Measurements from ENCODE around the gene SOX10. TPM values are rescaled to one million over a fixed set of nuclear protein-coding genes. Genes with fewer than 3 reads are reported as not detected.
A peak's percentile ranks its signal among the peaks of the same experiment; 100 is the strongest.

The SOX10 gene
- total and polyA plus RNA-seq, 2 donors (not counting 1 experiment from before 2014, with no cell fraction given) = not detected

DNA sequence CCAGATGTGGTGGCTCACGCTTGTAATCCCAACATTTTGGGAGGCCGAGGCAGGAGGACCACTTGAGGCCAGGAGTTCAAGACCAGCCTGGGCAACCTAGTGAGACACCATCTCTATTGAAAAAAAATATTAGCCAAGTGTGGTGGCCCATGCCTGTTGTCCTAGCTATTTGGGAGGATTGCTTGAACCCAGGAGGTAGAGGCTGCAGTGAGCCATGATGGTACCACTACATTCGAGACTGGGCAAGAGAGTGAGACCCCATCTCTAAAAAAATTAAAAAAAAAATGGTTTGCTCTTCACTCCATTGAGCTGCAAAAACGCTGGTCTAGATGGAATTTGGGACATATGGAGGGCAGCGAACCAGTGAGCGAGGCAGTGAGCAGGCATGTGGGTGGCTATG is 21.6 kb upstream of the SOX10 start:
- Histone ChIP-seq H3K27me3 (replicated peaks in 1 of 4; ENCODE audit: control extremely low read depth in 1 of 4, control insufficient read depth in 3 of 4, insufficient read depth in 4 of 4, low read length in 3 of 4) (no peaks in the 10 kb centered on the region), H2AFZ (ENCODE audit: insufficient read depth, low read depth, low read length, poor library complexity, severe bottlenecking) (no peak overlapping the region), H3K27ac (ENCODE audit: low read length in 2 of 2) (no peak overlapping the region), H3K4me3 (ENCODE audit: control extremely low read depth in 1 of 5, extremely low read depth in 1 of 5, insufficient read depth in 1 of 5, low read depth in 2 of 5, low read length in 4 of 5) (no peak overlapping the region), H3K9me3 (ENCODE audit: control extremely low read depth in 1 of 3, control insufficient read depth in 2 of 3, insufficient read depth in 1 of 3, low read length in 2 of 3) (no peaks in the 10 kb centered on the region), H3K9ac (ENCODE audit: low read length) (no peak overlapping the region), H3K4me2 (replicated peaks; ENCODE audit: low read depth, low read length, poor library complexity, severe bottlenecking) (no peak overlapping the region), H4K20me1 (ENCODE audit: control insufficient read depth, insufficient read depth, low read length, poor library complexity, severe bottlenecking) (no peaks in the 10 kb centered on the region), H3K79me2 (ENCODE audit: control insufficient read depth, insufficient read depth, low read length) (no peaks in the 10 kb centered on the region), H3K36me3 (replicated peaks in 1 of 2; ENCODE audit: control extremely low read depth in 1 of 2, control insufficient read depth in 1 of 2, extremely low read depth in 1 of 2, insufficient read depth in 2 of 2, low read length in 1 of 2) (no peaks in the 10 kb centered on the region), H3K4me1 (ENCODE audit: control insufficient read depth in 2 of 2, insufficient read depth in 2 of 2, low read length in 2 of 2) (no peaks in the 10 kb centered on the region)
- H3K4me3 Mint-ChIP-seq = no peak overlapping the region
- no peaks in the 10 kb centered on the region for H3K4me1 Mint-ChIP-seq
- ChIA-PET POLR2A (no interaction called here), CTCF (interaction anchor here (0.9 kb wide), 1 partner anchor 43 kb away, joined by 3 read pairs; no protein-coding TSS in a partner anchor)
- H3K9me3 Mint-ChIP-seq (ENCODE audit: insufficient read depth) = no peaks in the 10 kb centered on the region
- ATAC-seq (ENCODE audit: low read depth) (no peak), DNase-seq (no peak)
- no peak overlapping the region for H3K27ac Mint-ChIP-seq
- intact Hi-C loops (cut with micrococcal nuclease) = no loop called here
- 84% methylated on average over 4 of the region's 6 CpGs for WGBS (ENCODE audit: insufficient coverage)
- H3K27me3 Mint-ChIP-seq = no peaks in the 10 kb centered on the region
- TF ChIP-seq EZH2 (IDR thresholded peaks at IDR 0.05; ENCODE audit: borderline replicate concordance, insufficient read depth, low read depth, low read length, poor library complexity, severe bottlenecking) = no peak
- TF ChIP-seq, protein P1, sequence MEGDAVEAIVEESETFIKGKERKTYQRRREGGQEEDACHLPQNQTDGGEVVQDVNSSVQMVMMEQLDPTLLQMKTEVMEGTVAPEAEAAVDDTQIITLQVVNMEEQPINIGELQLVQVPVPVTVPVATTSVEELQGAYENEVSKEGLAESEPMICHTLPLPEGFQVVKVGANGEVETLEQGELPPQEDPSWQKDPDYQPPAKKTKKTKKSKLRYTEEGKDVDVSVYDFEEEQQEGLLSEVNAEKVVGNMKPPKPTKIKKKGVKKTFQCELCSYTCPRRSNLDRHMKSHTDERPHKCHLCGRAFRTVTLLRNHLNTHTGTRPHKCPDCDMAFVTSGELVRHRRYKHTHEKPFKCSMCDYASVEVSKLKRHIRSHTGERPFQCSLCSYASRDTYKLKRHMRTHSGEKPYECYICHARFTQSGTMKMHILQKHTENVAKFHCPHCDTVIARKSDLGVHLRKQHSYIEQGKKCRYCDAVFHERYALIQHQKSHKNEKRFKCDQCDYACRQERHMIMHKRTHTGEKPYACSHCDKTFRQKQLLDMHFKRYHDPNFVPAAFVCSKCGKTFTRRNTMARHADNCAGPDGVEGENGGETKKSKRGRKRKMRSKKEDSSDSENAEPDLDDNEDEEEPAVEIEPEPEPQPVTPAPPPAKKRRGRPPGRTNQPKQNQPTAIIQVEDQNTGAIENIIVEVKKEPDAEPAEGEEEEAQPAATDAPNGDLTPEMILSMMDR (IDR thresholded peaks at IDR 0.05) = no peak

DNA sequence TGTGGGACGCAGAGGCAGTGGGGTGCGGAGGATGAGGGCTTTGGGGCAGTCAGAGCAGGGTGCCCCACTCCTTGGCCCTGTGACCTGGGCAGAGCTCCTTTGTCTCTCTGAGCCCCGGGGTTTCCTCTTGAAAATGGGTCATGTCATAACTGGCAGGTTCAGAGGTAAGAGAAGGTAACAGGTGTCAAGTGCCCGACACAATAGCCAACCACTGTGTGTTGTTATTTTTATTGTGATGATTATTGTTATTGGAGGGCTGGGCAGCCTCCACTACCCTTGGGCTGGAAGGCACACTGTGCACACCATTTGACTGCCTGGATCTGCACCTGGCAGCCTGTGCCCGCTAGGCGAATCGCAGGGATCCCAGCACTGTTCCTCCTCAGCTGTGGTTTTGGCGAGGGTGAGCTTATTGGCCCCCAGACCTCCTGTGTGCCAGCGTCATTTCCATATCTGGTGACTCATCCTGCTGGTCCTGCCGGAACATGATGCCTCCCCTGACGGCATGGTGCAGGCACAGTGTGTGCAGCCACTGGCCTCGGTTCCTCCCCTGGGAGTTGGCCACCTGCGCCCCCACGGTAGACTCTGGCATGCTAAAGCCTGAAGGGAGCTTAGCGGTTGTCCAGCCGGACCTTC is 15.4 kb upstream of the SOX10 start:
- Histone ChIP-seq H3K4me3 (ENCODE audit: control extremely low read depth in 1 of 5, extremely low read depth in 1 of 5, insufficient read depth in 1 of 5, low read depth in 2 of 5, low read length in 4 of 5) (no peak overlapping the region), H3K9ac (ENCODE audit: low read length) (no peak overlapping the region), H3K27ac (ENCODE audit: low read length in 2 of 2) (no peak overlapping the region), H3K4me2 (replicated peaks; ENCODE audit: low read depth, low read length, poor library complexity, severe bottlenecking) (no peak overlapping the region), H3K4me1 (ENCODE audit: control insufficient read depth in 2 of 2, insufficient read depth in 2 of 2, low read length in 2 of 2) (peaks cover 18 to 26% of the 10 kb centered on the region in 2 donors), H3K79me2 (ENCODE audit: control insufficient read depth, insufficient read depth, low read length) (no peaks in the 10 kb centered on the region), H4K20me1 (ENCODE audit: control insufficient read depth, insufficient read depth, low read length, poor library complexity, severe bottlenecking) (no peaks in the 10 kb centered on the region), H3K36me3 (replicated peaks in 1 of 2; ENCODE audit: control extremely low read depth in 1 of 2, control insufficient read depth in 1 of 2, extremely low read depth in 1 of 2, insufficient read depth in 2 of 2, low read length in 1 of 2) (no peaks in the 10 kb centered on the region), H2AFZ (ENCODE audit: insufficient read depth, low read depth, low read length, poor library complexity, severe bottlenecking) (no peak overlapping the region), H3K9me3 (ENCODE audit: control extremely low read depth in 1 of 3, control insufficient read depth in 2 of 3, insufficient read depth in 1 of 3, low read length in 2 of 3) (no peaks in the 10 kb centered on the region), H3K27me3 (replicated peaks in 1 of 4; ENCODE audit: control extremely low read depth in 1 of 4, control insufficient read depth in 3 of 4, insufficient read depth in 4 of 4, low read length in 3 of 4) (no peaks in the 10 kb centered on the region)
- DNase-seq (no peak), ATAC-seq (ENCODE audit: low read depth) (peak; percentile 37)
- no peak overlapping the region for H3K27ac Mint-ChIP-seq
- ChIA-PET POLR2A (no interaction called here), CTCF (no interaction called here)
- no peaks in the 10 kb centered on the region for H3K9me3 Mint-ChIP-seq (ENCODE audit: insufficient read depth)
- 31% methylated on average over 15 of the region's 16 CpGs for WGBS (ENCODE audit: insufficient coverage)
- intact Hi-C loops (cut with micrococcal nuclease) = no loop called here
- TF ChIP-seq, protein P1 (IDR thresholded peaks at IDR 0.05) = no peak
- no peak for TF ChIP-seq EZH2 (IDR thresholded peaks at IDR 0.05; ENCODE audit: borderline replicate concordance, insufficient read depth, low read depth, low read length, poor library complexity, severe bottlenecking)
- H3K27me3 Mint-ChIP-seq = no peaks in the 10 kb centered on the region
- peaks cover 29% of the 10 kb centered on the region for H3K4me1 Mint-ChIP-seq
- H3K4me3 Mint-ChIP-seq = no peak overlapping the region
